MM.1S (cell line): ENCODE measurements around the gene RAB29.

Experiments
- DNase-seq: peaks from one replicate; pipeline ENCODE4 v3.0.0-alpha.2; 2015
- H2AFZ ChIP-seq: fragments of 300-600 bp; sonication (generic); 2 replicates; pipeline ENCODE4 v1.6.0; 2016; ENCODE audit warnings: antibody characterized with exemption, low read length
- H3F3A ChIP-seq: fragments of 300-600 bp; sonication (generic); 2 replicates; pipeline ENCODE4 v1.6.1; 2016; ENCODE audit warnings: mild to moderate bottlenecking, antibody characterized with exemption, low read length, moderate library complexity, mixed read lengths; ENCODE audit not compliant: insufficient read depth
- H3K27ac ChIP-seq: fragments of 300-600 bp; sonication (generic); 2 replicates; pipeline ENCODE4 v1.5.1; 2016; ENCODE audit warnings: mild to moderate bottlenecking, low read length
- H3K27me3 ChIP-seq: fragments of 300-600 bp; sonication (generic); replicated peaks from 2 replicates; pipeline ENCODE4 v1.6.0; 2016; ENCODE audit warnings: low read length; ENCODE audit not compliant: insufficient read depth
- H3K36me3 ChIP-seq: fragments of 300-600 bp; sonication (generic); replicated peaks from 2 replicates; pipeline ENCODE4 v1.6.1; 2016; ENCODE audit warnings: mild to moderate bottlenecking, low read length, mixed read lengths; ENCODE audit not compliant: insufficient read depth
- H3K4me1 ChIP-seq: fragments of 300-600 bp; sonication (generic); 2 replicates; pipeline ENCODE4 v1.6.1; 2016; ENCODE audit warnings: low read length, mixed read lengths
- H3K4me2 ChIP-seq: fragments of 300-600 bp; sonication (generic); 2 replicates; pipeline ENCODE4 v1.6.0; 2016; ENCODE audit warnings: low read depth, low read length
- H3K4me3 ChIP-seq: fragments of 300-600 bp; sonication (generic); 2 replicates; pipeline ENCODE4 v1.5.1; 2016; ENCODE audit warnings: low read length, mixed read lengths
- H3K79me2 ChIP-seq: fragments of 300-600 bp; sonication (generic); 2 replicates; pipeline ENCODE4 v1.6.1; 2016; ENCODE audit warnings: mixed run types, low read length, mixed read lengths
- H3K9ac ChIP-seq: fragments of 300-600 bp; sonication (generic); 2 replicates; pipeline ENCODE4 v1.6.1; 2016; ENCODE audit warnings: low read length, mixed read lengths
- H3K9me2 ChIP-seq: fragments of 300-600 bp; sonication (generic); replicated peaks from 2 replicates; pipeline ENCODE4 v1.6.1; 2016; ENCODE audit warnings: mild to moderate bottlenecking, low read length, mixed read lengths; ENCODE audit not compliant: insufficient read depth
- H3K9me3 ChIP-seq: fragments of 300-600 bp; sonication (generic); replicated peaks from 2 replicates; pipeline ENCODE4 v1.6.1; 2016; ENCODE audit warnings: mild to moderate bottlenecking, low read length, mixed read lengths; ENCODE audit not compliant: insufficient read depth
- H4K20me1 ChIP-seq: fragments of 300-600 bp; sonication (generic); 2 replicates; pipeline ENCODE4 v1.6.1; 2016; ENCODE audit warnings: mild to moderate bottlenecking, low read length, moderate library complexity, mixed read lengths; ENCODE audit not compliant: insufficient read depth
- EZH2 ChIP-seq: fragments of 300-600 bp; sonication (generic); optimal IDR thresholded peaks from 2 replicates; pipeline ENCODE3; 2017; ENCODE audit warnings: low read depth, mild to moderate bottlenecking, antibody characterized with exemption, low read length, mixed read lengths
- EZH2phosphoT487 ChIP-seq: fragments of 300-600 bp; sonication (generic); IDR thresholded peaks from 2 replicates; pipeline ENCODE4 v1.6.1; 2018; ENCODE audit warnings: antibody characterized with exemption, low read length
- TF ChIP-seq, protein P1 (sequence below): fragments of 300-600 bp; sonication (generic); IDR thresholded peaks from 2 replicates; pipeline ENCODE4 v1.5.1; 2016; ENCODE audit warnings: antibody characterized with exemption, low read length, mixed read lengths

Gene RAB29

GRCh38 chr1:205775717-205776056, 405 bp upstream of the RAB29 start:
- H3K4me3 ChIP-seq: peak overlapping the region; percentile 79
- peak overlapping the region; percentile 90 for H2AFZ ChIP-seq
- no peaks in the 10 kb centered on the region for H3K79me2 ChIP-seq
- TF ChIP-seq EZH2 (no peak), EZH2phosphoT487 (no peak)
- TF ChIP-seq, protein P1, sequence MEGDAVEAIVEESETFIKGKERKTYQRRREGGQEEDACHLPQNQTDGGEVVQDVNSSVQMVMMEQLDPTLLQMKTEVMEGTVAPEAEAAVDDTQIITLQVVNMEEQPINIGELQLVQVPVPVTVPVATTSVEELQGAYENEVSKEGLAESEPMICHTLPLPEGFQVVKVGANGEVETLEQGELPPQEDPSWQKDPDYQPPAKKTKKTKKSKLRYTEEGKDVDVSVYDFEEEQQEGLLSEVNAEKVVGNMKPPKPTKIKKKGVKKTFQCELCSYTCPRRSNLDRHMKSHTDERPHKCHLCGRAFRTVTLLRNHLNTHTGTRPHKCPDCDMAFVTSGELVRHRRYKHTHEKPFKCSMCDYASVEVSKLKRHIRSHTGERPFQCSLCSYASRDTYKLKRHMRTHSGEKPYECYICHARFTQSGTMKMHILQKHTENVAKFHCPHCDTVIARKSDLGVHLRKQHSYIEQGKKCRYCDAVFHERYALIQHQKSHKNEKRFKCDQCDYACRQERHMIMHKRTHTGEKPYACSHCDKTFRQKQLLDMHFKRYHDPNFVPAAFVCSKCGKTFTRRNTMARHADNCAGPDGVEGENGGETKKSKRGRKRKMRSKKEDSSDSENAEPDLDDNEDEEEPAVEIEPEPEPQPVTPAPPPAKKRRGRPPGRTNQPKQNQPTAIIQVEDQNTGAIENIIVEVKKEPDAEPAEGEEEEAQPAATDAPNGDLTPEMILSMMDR: no peak
- DNase-seq: no peak
- H3K9me3 ChIP-seq: no peaks in the 10 kb centered on the region
- H3K27me3 ChIP-seq: peaks cover 6% of the 10 kb centered on the region; the same call in 1 of the 2 replicates
- H3K9me2 ChIP-seq: no peaks in the 10 kb centered on the region
- peak overlapping the region; percentile 78 for H3K4me2 ChIP-seq
- peaks cover 12% of the 10 kb centered on the region for H3F3A ChIP-seq
- no peaks in the 10 kb centered on the region for H3K36me3 ChIP-seq
- peaks cover 11% of the 10 kb centered on the region; the same call in 1 of the 2 replicates for H3K4me1 ChIP-seq
- H3K9ac ChIP-seq: no peak overlapping the region
- no peaks in the 10 kb centered on the region for H4K20me1 ChIP-seq
- H3K27ac ChIP-seq: no peak overlapping the region

- H3K27me3 ChIP-seq: peaks cover 6% of the 10 kb centered on the region; the same call in 1 of the 2 replicates
- no peaks in the 10 kb centered on the region for H3K36me3 ChIP-seq
- peak overlapping the region; percentile 78 for H3K4me2 ChIP-seq
- peak overlapping the region; percentile 63 for H3K9ac ChIP-seq
- H3K4me3 ChIP-seq: peak overlapping the region; percentile 79
- H3K79me2 ChIP-seq: no peaks in the 10 kb centered on the region
- TF ChIP-seq EZH2 (no peak), EZH2phosphoT487 (no peak)
- TF ChIP-seq, protein P1: no peak
- no peaks in the 10 kb centered on the region for H3K9me2 ChIP-seq
- peaks cover 12% of the 10 kb centered on the region for H3F3A ChIP-seq
- no peak for DNase-seq
- no peaks in the 10 kb centered on the region for H4K20me1 ChIP-seq
- no peak overlapping the region for H3K27ac ChIP-seq
- peaks cover 11% of the 10 kb centered on the region; the same call in 1 of the 2 replicates for H3K4me1 ChIP-seq
- H3K9me3 ChIP-seq: no peaks in the 10 kb centered on the region
- peak overlapping the region; percentile 90 for H2AFZ ChIP-seq
These were observed 876 bp downstream of the RAB29 start for GRCh38 chr1:205774198-205775014.

GRCh38 chr1:205772607-205773032, 2.7 kb downstream of the RAB29 start:
- TF ChIP-seq EZH2phosphoT487 (no peak), EZH2 (no peak)
- TF ChIP-seq, protein P1: no peak
- H3K4me1 ChIP-seq: peaks cover 11% of the 10 kb centered on the region; the same call in 1 of the 2 replicates
- no peak overlapping the region for H2AFZ ChIP-seq
- H3K4me2 ChIP-seq: no peak overlapping the region
- no peaks in the 10 kb centered on the region for H3K79me2 ChIP-seq
- H3K9me3 ChIP-seq: no peaks in the 10 kb centered on the region
- no peak overlapping the region for H3K9ac ChIP-seq
- H3K9me2 ChIP-seq: no peaks in the 10 kb centered on the region
- H3K27me3 ChIP-seq: peaks cover 6% of the 10 kb centered on the region; the same call in 1 of the 2 replicates
- no peak overlapping the region for H3K27ac ChIP-seq
- peaks cover 12% of the 10 kb centered on the region for H3F3A ChIP-seq
- H3K4me3 ChIP-seq: no peak overlapping the region
- DNase-seq: no peak
- no peaks in the 10 kb centered on the region for H3K36me3 ChIP-seq
- no peaks in the 10 kb centered on the region for H4K20me1 ChIP-seq
